Stimulated activated CD8-positive, alpha-beta memory T cell treated with anti-CD3 and anti-CD28 coated beads, Interleukin-7, amount 100 ng/mL, for 48 hours (primary cell): ENCODE results near the gene ELMO1.
A peak's percentile ranks its signal among the peaks of the same experiment; 100 is the strongest.

ENCODE experiments used
- DNase-seq, 2 donors: peaks; one replicate each; pipeline ENCODE4 v3.0.0-alpha.2; 2020; ENCODE audit warnings: low read depth in 1 of 2; ENCODE audit errors: extremely low read depth in 1 of 2

Gene ELMO1, protein sequence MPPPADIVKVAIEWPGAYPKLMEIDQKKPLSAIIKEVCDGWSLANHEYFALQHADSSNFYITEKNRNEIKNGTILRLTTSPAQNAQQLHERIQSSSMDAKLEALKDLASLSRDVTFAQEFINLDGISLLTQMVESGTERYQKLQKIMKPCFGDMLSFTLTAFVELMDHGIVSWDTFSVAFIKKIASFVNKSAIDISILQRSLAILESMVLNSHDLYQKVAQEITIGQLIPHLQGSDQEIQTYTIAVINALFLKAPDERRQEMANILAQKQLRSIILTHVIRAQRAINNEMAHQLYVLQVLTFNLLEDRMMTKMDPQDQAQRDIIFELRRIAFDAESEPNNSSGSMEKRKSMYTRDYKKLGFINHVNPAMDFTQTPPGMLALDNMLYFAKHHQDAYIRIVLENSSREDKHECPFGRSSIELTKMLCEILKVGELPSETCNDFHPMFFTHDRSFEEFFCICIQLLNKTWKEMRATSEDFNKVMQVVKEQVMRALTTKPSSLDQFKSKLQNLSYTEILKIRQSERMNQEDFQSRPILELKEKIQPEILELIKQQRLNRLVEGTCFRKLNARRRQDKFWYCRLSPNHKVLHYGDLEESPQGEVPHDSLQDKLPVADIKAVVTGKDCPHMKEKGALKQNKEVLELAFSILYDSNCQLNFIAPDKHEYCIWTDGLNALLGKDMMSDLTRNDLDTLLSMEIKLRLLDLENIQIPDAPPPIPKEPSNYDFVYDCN

GRCh38 chr7:37448636-37449361, at the start of gene ELMO1:
TSS of gene ELMO1 (minus strand) at chr7:37448864. CDS start at chr7:37342690, 106,174 bp downstream.
- DNase-seq: peak in 1 of 2 donors; percentile 68

DNA sequence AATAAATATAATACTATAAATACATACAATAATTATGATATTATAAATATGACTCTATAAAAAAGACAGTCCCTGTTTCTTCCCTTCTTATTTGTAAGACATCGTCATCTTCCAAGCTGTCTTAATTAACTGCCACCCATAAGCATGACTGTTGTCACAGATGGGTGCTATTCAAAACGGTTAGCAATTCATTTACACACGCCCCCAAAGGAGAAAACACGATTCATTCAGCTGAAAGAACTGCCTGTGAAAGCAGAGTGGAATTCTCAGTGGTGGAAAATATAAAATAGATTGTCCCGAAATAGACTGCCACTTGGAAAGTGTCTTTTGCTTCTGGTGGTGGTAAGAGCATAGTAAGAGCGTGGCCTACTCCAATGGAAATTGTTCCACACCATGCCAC, 48.9 kb upstream of the ELMO1 start:
- no peak for DNase-seq

DNA sequence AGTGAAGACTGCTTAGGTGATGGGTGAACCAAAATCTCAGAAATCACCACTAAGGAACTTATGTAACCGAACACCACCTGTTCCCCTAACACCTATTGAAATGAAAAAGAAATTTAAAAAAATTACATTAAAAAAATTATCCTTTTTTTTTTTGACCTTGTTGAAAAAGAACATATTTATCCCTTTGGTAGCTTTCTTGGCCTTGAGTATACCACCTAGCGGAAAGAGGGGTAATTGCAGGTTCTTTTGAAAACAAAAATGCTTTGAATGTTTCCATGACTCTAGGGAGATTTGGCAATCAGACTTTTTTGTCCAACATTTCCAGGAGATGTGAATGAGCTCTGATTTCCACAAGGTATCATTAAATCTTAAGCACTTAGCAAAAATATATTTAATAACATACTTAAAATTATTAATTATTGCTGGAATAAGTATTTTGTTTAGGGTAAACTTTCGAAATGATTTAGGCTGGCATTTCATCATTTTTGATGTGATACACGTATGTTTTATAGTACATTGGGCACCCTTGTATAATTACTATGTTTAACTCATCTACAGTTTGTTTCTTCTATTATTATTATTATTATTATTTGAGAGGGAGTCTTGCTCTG, 47.0 kb upstream of the ELMO1 start:
- no peak for DNase-seq

GRCh38 chr7:37494926-37495325, 46.3 kb upstream of the ELMO1 start:
- no peak for DNase-seq

- DNase-seq: no peak
These were observed 45.1 kb upstream of the ELMO1 start for GRCh38 chr7:37493810-37494209.

- DNase-seq: no peak
These were observed 44.5 kb upstream of the ELMO1 start for GRCh38 chr7:37493123-37493522.

DNA sequence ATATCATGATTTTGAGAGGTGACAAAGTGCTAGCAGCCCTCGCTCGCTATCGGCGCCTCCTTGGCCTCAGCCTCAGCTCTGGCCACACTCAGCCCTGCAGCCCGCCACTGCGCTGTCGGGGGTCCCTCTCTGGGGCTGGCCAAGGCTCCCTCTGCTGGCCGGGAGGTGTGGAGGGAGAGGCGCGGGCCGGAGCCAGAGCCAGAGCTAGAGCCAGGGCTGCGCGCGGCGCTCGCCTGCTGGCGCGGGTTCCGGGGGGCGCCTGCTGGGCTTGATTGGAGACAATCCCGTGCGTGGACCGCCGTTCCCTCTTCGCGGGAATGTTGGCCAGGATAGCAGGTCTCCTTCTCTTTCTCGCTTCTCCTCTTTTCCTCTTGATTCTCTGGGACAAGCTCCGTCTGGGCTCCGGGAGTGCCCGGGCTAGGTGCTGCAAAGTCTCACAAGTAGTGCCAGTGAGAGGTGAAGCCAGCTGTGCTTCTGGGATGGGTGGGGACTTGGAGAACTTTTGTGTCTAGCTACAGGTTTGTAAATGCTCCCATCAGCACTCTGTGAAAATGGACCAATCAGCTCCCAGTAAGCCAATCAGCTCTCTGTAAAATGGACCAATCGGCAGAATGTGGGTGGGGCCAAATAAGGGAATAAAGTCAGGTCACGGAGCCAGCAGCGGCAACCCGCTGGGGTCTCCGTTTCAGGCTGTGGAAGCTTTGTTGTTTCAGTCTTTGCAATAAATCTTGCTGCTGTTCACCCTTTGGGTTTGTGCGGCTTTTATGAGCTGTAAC, 43.4 kb upstream of the ELMO1 start:
- no peak for DNase-seq

DNA sequence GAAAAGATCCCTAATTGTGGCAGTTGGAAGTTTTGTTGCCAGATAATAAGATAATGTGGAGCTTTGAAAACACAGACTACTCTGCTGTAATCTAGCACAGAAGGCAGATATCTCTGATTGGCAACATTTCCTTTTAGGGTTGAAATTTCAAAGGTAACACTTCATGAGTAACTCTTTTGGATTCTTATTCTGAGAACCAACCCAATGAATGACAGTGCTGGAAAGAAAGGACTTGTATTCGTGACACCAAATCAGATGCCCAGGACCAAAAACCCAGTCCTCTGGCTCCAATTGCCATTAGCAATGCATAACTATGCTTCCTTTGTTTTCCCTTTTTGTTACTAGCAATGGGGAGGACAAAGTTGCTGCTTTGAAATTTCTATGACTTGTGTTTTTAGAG, 41.0 kb upstream of the ELMO1 start:
- DNase-seq: no peak

DNA sequence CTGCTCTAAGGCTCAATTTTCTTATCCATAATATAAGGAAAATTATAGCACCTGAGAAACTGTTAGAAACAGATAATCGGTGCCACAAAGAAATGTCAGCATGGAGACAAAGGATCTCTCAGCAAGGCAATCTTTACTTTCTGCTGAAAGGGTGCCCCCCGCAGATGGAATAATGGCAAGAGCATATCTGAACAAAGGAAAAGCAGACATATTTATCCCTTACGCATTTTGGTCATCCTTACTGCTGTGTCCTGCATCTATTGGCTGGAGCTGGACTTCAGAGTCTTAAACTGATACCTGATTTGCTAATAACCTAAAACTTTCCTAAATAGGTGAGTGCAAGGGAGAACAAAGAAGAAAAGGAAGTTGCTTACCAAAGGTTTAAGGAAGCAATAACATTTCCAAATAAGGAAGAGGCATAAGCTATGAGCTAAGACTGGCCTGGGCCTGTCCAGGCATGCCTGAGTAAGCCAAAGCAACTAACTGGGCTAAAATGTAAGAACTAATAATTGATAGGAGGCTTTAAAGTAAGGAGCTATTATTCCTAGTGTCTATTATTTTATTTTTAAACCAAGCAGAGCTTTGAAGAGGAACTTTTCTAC, 39.6 kb upstream of the ELMO1 start:
- DNase-seq: no peak

DNA sequence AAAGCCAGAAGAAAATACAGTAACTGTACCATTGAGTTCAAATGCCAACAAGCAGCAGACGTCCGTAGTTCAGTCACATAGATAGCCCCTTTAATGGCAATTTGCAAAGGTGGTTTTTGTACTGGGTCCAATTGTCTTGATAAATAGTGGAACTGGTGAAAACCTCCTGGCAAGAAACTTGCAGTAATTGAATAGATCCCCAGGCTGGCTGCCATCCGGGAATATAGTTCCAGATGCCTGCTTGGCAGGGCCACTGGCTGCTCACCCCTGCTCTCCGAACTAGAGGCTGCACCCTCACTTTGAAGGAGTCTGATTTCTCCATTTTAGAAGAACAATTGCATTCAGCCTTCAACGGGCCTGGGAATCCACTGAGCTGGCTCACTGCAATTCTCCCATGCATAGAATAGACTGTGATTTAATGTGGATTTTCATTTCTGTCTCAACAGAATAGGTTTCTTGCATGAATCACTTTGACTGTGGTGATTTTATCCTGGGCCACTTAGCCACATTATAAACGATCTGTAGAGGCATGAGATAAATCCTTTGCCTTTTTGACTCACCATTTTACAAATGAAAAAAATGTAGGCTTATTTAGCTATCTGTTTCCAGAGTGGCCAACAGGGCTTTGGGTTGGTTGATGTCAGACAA, 35.9 kb upstream of the ELMO1 start:
- DNase-seq: no peak

DNA sequence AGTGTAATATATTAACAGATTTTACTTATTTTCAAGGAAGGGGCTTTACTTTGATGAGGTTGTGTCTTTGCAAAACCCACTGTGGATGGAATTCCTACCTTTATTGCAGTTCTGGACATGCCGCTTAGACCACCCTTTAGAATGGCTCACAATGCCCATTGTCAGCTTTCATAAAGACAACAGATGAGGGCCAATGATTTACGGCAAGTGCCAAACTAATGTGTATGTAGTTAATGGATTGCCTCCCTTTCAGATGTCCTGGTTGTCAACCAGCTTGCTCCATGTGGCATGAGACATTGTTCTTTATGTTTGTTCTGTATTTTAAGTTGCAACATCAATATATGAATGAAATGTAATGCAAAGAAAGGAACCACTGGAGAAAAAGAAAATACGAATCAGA, 35.0 kb upstream of the ELMO1 start:
- DNase-seq: no peak

DNA sequence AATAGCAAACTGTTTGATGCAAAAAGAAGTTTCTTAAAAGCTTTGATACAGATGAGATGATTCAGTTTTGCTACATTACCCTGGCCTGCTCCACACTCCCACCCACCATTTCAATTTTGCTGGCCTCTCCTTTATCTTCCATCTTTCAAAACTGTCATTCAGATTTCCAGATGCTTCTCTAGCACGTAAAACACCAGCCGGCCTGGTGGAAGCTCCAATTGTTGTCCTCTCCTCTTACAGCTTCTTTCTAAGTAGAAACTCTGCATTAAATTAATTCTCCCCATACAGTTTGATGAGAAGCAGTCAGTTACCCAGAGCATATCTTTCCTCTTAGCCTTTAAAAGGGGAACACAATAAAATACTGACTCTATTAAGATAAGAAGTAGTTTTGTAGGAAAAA, 34.3 kb upstream of the ELMO1 start:
- DNase-seq: no peak

GRCh38 chr7:37482505-37482904, 33.8 kb upstream of the ELMO1 start:
- DNase-seq: no peak

- DNase-seq: no peak
These were observed 33.1 kb upstream of the ELMO1 start for GRCh38 chr7:37481722-37482288.

DNA sequence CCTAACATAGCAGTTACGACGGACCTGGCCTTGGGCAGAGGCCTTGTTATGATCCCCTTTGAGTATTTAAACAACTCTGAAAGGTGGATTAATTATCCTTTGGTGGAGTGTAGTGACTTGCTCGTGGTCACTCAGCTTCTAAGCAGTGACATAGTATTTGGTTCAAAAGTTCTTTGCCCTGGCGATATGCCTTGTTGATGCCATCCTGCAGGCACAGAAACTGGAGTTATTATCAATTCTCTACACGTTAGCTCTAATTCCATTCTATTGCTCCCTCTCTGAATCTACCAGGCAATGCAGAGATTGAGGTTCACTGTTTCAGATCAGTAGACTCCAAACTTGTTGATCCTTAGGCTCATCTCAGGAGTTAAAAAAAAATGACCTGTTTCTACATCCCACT, 32.5 kb upstream of the ELMO1 start:
- DNase-seq: no peak

DNA sequence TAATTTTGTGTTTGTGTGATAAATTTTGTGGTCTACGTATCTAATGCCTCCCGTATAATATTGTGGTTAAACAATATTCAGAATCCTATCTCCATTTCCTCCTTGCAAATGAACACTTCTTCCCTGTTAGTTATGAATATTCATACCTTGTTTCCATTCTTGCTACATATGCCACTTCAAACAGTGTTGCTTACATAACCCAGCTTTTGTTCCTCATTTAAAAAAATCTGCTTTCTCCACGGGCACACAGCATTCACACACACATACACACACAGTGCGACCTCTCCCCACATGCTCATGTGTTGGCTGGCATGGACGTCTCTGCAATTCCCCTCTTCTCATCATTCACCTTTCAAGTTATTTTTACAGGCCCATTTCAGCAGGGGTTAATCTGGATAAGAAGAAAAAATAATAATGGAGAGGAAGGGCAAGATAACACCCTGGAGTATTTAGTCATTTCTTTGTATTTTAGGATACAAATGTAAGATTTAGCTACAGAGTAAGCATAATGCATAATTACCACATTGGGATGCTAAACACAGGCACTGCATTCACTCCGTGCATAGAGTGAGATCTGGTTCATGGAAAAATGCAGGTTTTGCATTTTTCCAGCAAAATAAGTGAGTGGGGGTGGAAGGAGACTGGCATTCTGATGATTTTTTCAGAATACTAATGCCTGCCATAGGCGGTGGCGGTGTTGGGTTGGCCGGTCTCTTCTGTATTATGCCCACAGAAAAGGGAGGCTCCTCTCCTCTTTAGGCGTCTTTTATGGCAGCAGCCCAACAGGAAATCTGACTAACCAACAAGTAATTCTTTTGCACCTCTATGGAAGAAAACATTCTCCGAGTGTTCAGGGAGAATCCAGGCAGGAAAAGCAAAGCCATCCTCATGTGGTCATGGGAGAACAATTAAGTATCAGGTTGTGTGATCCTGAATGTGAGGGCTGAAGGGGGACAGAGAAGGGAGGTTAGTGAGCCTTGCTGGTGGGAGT, 31.7 kb upstream of the ELMO1 start:
- DNase-seq: no peak

- DNase-seq: no peak
These were observed 28.3 kb upstream of the ELMO1 start for GRCh38 chr7:37476881-37477450.

- DNase-seq: no peak
These were observed 27.8 kb upstream of the ELMO1 start for GRCh38 chr7:37476428-37476827.
